Measurements from ENCODE around the gene PRSS33.

The PRSS33 gene

GRCh38 chr16:2763173-2763572, 24.2 kb downstream of the PRSS33 start:
- DNase-seq (ENCODE audit: low read depth in 2 of 2) = no peak

GRCh38 chr16:2762711-2763110, 24.6 kb downstream of the PRSS33 start:
- no peak for DNase-seq (ENCODE audit: low read depth in 2 of 2)

- DNase-seq (ENCODE audit: low read depth in 2 of 2) = no peak
Observed at GRCh38 chr16:2761886-2762583, 25.3 kb downstream of the PRSS33 start.

GRCh38 chr16:2761472-2761871, 25.9 kb downstream of the PRSS33 start:
- DNase-seq (ENCODE audit: low read depth in 2 of 2) = no peak

- no peak for DNase-seq (ENCODE audit: low read depth in 2 of 2)
Observed at GRCh38 chr16:2757344-2757743, 30.0 kb downstream of the PRSS33 start.

- no peak for DNase-seq (ENCODE audit: low read depth in 2 of 2)
Observed at GRCh38 chr16:2756288-2757015, 30.9 kb downstream of the PRSS33 start.

GRCh38 chr16:2755158-2755557, 32.2 kb downstream of the PRSS33 start:
- DNase-seq (ENCODE audit: low read depth in 2 of 2) = no peak

- no peak for DNase-seq (ENCODE audit: low read depth in 2 of 2)
Observed at GRCh38 chr16:2753733-2754020, 33.7 kb downstream of the PRSS33 start.

GRCh38 chr16:2752850-2753732, 34.3 kb downstream of the PRSS33 start:
- peak; percentile 51 to 66 for DNase-seq (ENCODE audit: low read depth in 2 of 2)

- peak; percentile 88 to 90 for DNase-seq (ENCODE audit: low read depth in 2 of 2)
Observed at GRCh38 chr16:2752035-2752849, 35.1 kb downstream of the PRSS33 start, which contains the start of gene SRRM2. Gene SRRM2 (plus strand): TSS chr16:2752638. CDS start chr16:2756365, 3,727 bp downstream.

GRCh38 chr16:2751577-2752034, 35.8 kb downstream of the PRSS33 start:
- DNase-seq (ENCODE audit: low read depth in 2 of 2) = no peak

- no peak for DNase-seq (ENCODE audit: low read depth in 2 of 2)
Observed at GRCh38 chr16:2749936-2750335, 37.4 kb downstream of the PRSS33 start.

- no peak for DNase-seq (ENCODE audit: low read depth in 2 of 2)
Observed at GRCh38 chr16:2749476-2749875, 37.9 kb downstream of the PRSS33 start.

GRCh38 chr16:2748757-2749455, 38.5 kb downstream of the PRSS33 start:
- no peak for DNase-seq (ENCODE audit: low read depth in 2 of 2)

GRCh38 chr16:2745961-2746360, 41.4 kb downstream of the PRSS33 start:
- DNase-seq (ENCODE audit: low read depth in 2 of 2) = no peak

GRCh38 chr16:2745116-2745890, 42.1 kb downstream of the PRSS33 start:
- DNase-seq (ENCODE audit: low read depth in 2 of 2) = no peak

- DNase-seq (ENCODE audit: low read depth in 2 of 2) = no peak
Observed at GRCh38 chr16:2744711-2745110, 42.6 kb downstream of the PRSS33 start.

GRCh38 chr16:2743007-2743810, 44.2 kb downstream of the PRSS33 start:
- DNase-seq (ENCODE audit: low read depth in 2 of 2) = no peak

- no peak for DNase-seq (ENCODE audit: low read depth in 2 of 2)
Observed at GRCh38 chr16:2742323-2743006, 44.9 kb downstream of the PRSS33 start.
